HFF-Myc (cell line): Measurements from ENCODE around the gene DNAJC19.

Experiments
- DNase-seq: peaks from one replicate; pipeline ENCODE4 v3.0.0-alpha.2; 2011; ENCODE audit warnings: low read depth; ENCODE audit errors: extremely low read depth
- H3K4me3 ChIP-seq: replicated peaks from 2 replicates; pipeline ENCODE4 v1.5.1; 2011; ENCODE audit warnings: low read depth, mild to moderate bottlenecking, control low read depth, low read length
- CTCF ChIP-seq: IDR thresholded peaks from 2 replicates; pipeline ENCODE4 v1.5.1; 2012; ENCODE audit warnings: mild to moderate bottlenecking, low read depth, low read length, control low read depth; ENCODE audit errors: missing control alignments

DNAJC19 gene

DNA sequence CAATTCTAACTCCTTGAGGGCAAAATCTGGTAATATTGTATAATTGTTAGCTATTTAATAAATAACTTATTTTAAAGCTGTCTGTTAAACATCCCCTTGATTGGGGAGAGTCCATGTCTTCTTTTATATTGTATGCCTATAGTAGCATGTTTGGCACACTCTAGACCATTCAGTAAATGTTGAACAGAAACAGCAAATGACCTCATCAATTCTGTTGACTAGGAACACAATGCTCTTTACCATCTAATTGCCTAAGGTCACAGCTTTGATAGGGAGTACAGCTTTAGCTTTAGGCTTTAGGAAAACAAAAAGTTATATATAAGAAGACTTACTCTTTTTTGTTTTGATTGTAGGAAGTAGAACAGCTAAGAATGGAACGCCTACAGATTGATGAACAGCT is 27.0 kb downstream of the DNAJC19 start:
- no peak overlapping the region for H3K4me3 ChIP-seq
- no peak for TF ChIP-seq CTCF
- no peak for DNase-seq

DNA sequence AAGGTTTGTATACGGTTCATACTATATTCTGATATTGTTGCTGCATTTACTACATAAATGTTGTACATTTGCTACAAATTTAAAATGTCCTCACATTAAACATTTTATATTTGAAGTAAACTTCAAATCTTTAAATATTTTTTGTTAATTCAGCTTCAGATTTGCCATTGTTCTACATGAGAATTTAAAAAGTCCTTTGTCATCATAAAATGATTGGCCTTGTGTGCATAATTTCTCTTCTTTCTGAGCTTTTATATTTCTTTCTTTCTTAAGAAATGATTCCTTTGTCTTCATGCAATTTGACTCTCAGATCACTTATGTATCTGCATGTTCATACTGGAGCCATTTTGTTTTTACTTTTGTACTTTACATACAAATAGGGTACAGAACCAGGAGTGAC is 28.0 kb downstream of the DNAJC19 start:
- H3K4me3 ChIP-seq: no peak overlapping the region
- no peak for TF ChIP-seq CTCF
- DNase-seq: no peak

GRCh38 chr3:180961087-180961486 is 28.4 kb downstream of the DNAJC19 start:
- DNase-seq: no peak
- no peak for TF ChIP-seq CTCF
- no peak overlapping the region for H3K4me3 ChIP-seq

DNA sequence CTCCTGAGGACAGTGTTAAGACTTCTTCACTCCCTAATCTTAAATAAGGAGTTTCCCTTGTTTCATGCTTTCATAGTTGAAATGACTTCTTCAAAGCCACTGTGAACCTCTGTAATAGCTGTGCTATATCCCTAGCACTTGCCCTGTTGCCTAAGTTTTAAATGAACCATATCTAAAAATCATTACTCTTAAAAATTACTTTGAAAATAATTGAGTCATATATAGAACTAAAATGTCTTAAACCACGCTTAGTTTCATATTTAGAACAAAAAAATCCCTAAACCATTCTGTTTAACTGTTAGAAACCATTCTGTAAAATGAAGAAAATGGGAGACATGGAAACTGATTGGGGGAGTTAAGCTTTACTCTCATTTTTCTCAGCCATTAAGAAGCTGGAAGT is 29.8 kb downstream of the DNAJC19 start:
- H3K4me3 ChIP-seq: no peak overlapping the region
- DNase-seq: no peak
- TF ChIP-seq CTCF: no peak

DNA sequence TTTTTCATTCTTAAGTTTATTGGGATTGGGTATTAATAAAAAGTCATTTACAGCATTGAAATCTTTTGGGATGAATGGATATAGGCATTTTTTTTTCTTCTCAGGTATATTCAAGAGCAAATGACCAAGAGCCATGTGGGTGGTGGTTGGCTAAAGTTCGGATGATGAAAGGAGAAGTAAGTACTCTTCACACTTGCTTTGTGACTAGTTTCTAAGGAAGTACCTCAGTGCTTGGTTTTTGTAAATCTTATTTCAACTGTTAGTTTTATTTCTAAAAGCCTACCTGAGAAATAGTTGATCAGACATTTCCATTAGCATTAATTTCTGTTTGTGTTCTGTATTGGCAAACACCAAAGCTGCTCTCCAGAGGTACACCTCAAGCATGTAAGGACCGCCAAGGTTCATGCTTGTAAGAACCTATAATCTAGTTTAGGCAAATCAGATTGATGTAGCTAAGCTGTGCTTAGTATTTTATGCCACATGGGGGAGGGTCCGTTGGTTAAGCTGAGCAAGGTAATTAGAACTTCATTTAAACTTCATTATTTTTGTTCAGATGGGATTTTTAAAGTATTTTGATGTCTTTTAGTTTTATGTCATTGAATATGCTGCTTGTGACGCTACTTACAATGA is 41.7 kb downstream of the DNAJC19 start:
- no peak for TF ChIP-seq CTCF
- no peak for DNase-seq
- no peak overlapping the region for H3K4me3 ChIP-seq

GRCh38 chr3:180940826-180941225 is 48.7 kb downstream of the DNAJC19 start:
- no peak overlapping the region for H3K4me3 ChIP-seq
- TF ChIP-seq CTCF: no peak
- no peak for DNase-seq

DNA sequence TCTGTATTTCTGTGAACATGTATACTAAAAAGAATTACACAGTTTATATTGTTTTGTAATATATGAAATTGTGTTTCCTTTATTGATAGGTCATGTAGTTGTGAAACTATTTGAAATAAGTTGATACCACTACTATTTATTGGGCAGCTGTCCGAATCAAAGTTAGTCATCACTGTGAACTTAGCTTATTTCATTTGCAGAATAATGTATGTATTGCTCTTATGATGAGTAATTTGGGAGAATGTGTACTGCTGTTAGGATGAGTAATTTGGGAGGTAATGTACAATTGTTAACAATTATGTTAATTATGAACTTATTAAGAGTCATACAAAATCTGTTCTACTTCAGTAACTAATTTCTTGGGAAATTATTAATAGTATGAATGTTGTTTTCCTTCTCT is 54.9 kb downstream of the DNAJC19 start:
- no peak for DNase-seq
- no peak overlapping the region for H3K4me3 ChIP-seq
- TF ChIP-seq CTCF: no peak
